Measurements from ENCODE around the gene PM20D2.

PM20D2 gene

GRCh38 chr6:89145091-89145955, 532 bp upstream of the PM20D2 start:
- peak; percentile 37 for DNase-seq (ENCODE audit: low spot score)

- DNase-seq (ENCODE audit: low spot score), result no peak
Observed at GRCh38 chr6:89146718-89147700, 1.2 kb downstream of the PM20D2 start.

- DNase-seq (ENCODE audit: low spot score), result no peak
Observed at GRCh38 chr6:89148016-89148750, 2.3 kb downstream of the PM20D2 start.

GRCh38 chr6:89154131-89154530, 8.3 kb downstream of the PM20D2 start:
- no peak for DNase-seq (ENCODE audit: low spot score)

GRCh38 chr6:89160331-89161092, 14.7 kb downstream of the PM20D2 start:
- DNase-seq (ENCODE audit: low spot score), result no peak

- no peak for DNase-seq (ENCODE audit: low spot score)
Observed at GRCh38 chr6:89161326-89162046, 15.6 kb downstream of the PM20D2 start.

GRCh38 chr6:89162047-89162371, 16.2 kb downstream of the PM20D2 start:
- DNase-seq (ENCODE audit: low spot score), result no peak

- no peak for DNase-seq (ENCODE audit: low spot score)
Observed at GRCh38 chr6:89172131-89172530, 26.3 kb downstream of the PM20D2 start.

GRCh38 chr6:89173634-89174033, 27.8 kb downstream of the PM20D2 start:
- DNase-seq (ENCODE audit: low spot score), result no peak

GRCh38 chr6:89180112-89180511, 34.3 kb downstream of the PM20D2 start:
- no peak for DNase-seq (ENCODE audit: low spot score)

GRCh38 chr6:89180971-89181370, 35.1 kb downstream of the PM20D2 start:
- no peak for DNase-seq (ENCODE audit: low spot score)

GRCh38 chr6:89183294-89183693, 37.4 kb downstream of the PM20D2 start:
- DNase-seq (ENCODE audit: low spot score), result no peak

GRCh38 chr6:89184344-89184743, 38.5 kb downstream of the PM20D2 start:
- no peak for DNase-seq (ENCODE audit: low spot score)

- no peak for DNase-seq (ENCODE audit: low spot score)
Observed at GRCh38 chr6:89186762-89187161, 40.9 kb downstream of the PM20D2 start.

GRCh38 chr6:89187504-89187903, 41.6 kb downstream of the PM20D2 start:
- no peak for DNase-seq (ENCODE audit: low spot score)

- no peak for DNase-seq (ENCODE audit: low spot score)
Observed at GRCh38 chr6:89190741-89191140, 44.9 kb downstream of the PM20D2 start.

GRCh38 chr6:89194559-89194958, 48.7 kb downstream of the PM20D2 start:
- DNase-seq (ENCODE audit: low spot score), result no peak

GRCh38 chr6:89197141-89197540, 51.3 kb downstream of the PM20D2 start:
- DNase-seq (ENCODE audit: low spot score), result no peak

GRCh38 chr6:89198235-89198634, 52.4 kb downstream of the PM20D2 start:
- no peak for DNase-seq (ENCODE audit: low spot score)

GRCh38 chr6:89199579-89199978, 53.7 kb downstream of the PM20D2 start:
- DNase-seq (ENCODE audit: low spot score), result no peak

- no peak for DNase-seq (ENCODE audit: low spot score)
Observed at GRCh38 chr6:89200706-89201215, 54.9 kb downstream of the PM20D2 start.

Data from D341Med (cell line).